ENCODE measurements around the gene PCDH9.

PCDH9 gene

GRCh38 chr13:66402546-66402945 lies 827.6 kb downstream of the PCDH9 start:
- Histone ChIP-seq H3K9ac (ENCODE audit: low read depth, low read length) (no peak overlapping the region), H3K4me3 (ENCODE audit: low read depth, low read length) (no peak overlapping the region)

GRCh38 chr13:66402066-66402465 lies 828.1 kb downstream of the PCDH9 start:
- H3K27me3 ChIP-seq (ENCODE audit: control insufficient read depth, insufficient read depth, low read length) = no peaks in the 10 kb centered on the region
- no peak overlapping the region for H3K4me3 ChIP-seq (ENCODE audit: low read depth, low read length)
- H3K9ac ChIP-seq (ENCODE audit: low read depth, low read length) = no peak overlapping the region
- H3K9me3 ChIP-seq (ENCODE audit: control insufficient read depth, insufficient read depth, low read length) = no peaks in the 10 kb centered on the region
- no peaks in the 10 kb centered on the region for H3K36me3 ChIP-seq (ENCODE audit: control insufficient read depth, insufficient read depth, low read length)
- no peaks in the 10 kb centered on the region for H3K4me1 ChIP-seq (ENCODE audit: control insufficient read depth, insufficient read depth, low read length)

More at GRCh38 chr13:66402546-66402945, 827.6 kb downstream of the PCDH9 start:
- no peaks in the 10 kb centered on the region for H3K4me1 ChIP-seq (ENCODE audit: control insufficient read depth, insufficient read depth, low read length)
- no peaks in the 10 kb centered on the region for H3K27me3 ChIP-seq (ENCODE audit: control insufficient read depth, insufficient read depth, low read length)
- no peaks in the 10 kb centered on the region for H3K9me3 ChIP-seq (ENCODE audit: control insufficient read depth, insufficient read depth, low read length)
- H3K36me3 ChIP-seq (ENCODE audit: control insufficient read depth, insufficient read depth, low read length) = no peaks in the 10 kb centered on the region

GRCh38 chr13:66400292-66400691 lies 829.8 kb downstream of the PCDH9 start:
- Histone ChIP-seq H3K4me1 (ENCODE audit: control insufficient read depth, insufficient read depth, low read length) (no peaks in the 10 kb centered on the region), H3K4me3 (ENCODE audit: low read depth, low read length) (no peak overlapping the region), H3K36me3 (ENCODE audit: control insufficient read depth, insufficient read depth, low read length) (no peaks in the 10 kb centered on the region), H3K9me3 (ENCODE audit: control insufficient read depth, insufficient read depth, low read length) (no peaks in the 10 kb centered on the region), H3K27me3 (ENCODE audit: control insufficient read depth, insufficient read depth, low read length) (no peaks in the 10 kb centered on the region), H3K9ac (ENCODE audit: low read depth, low read length) (no peak overlapping the region)

GRCh38 chr13:66399873-66400272 lies 830.3 kb downstream of the PCDH9 start:
- Histone ChIP-seq H3K9me3 (ENCODE audit: control insufficient read depth, insufficient read depth, low read length) (no peaks in the 10 kb centered on the region), H3K36me3 (ENCODE audit: control insufficient read depth, insufficient read depth, low read length) (no peaks in the 10 kb centered on the region), H3K4me3 (ENCODE audit: low read depth, low read length) (no peak overlapping the region), H3K4me1 (ENCODE audit: control insufficient read depth, insufficient read depth, low read length) (no peaks in the 10 kb centered on the region), H3K9ac (ENCODE audit: low read depth, low read length) (no peak overlapping the region), H3K27me3 (ENCODE audit: control insufficient read depth, insufficient read depth, low read length) (no peaks in the 10 kb centered on the region)

GRCh38 chr13:66397133-66397532 lies 833.0 kb downstream of the PCDH9 start:
- Histone ChIP-seq H3K9ac (ENCODE audit: low read depth, low read length) (no peak overlapping the region), H3K27me3 (ENCODE audit: control insufficient read depth, insufficient read depth, low read length) (no peaks in the 10 kb centered on the region), H3K4me3 (ENCODE audit: low read depth, low read length) (no peak overlapping the region), H3K36me3 (ENCODE audit: control insufficient read depth, insufficient read depth, low read length) (no peaks in the 10 kb centered on the region), H3K9me3 (ENCODE audit: control insufficient read depth, insufficient read depth, low read length) (no peaks in the 10 kb centered on the region), H3K4me1 (ENCODE audit: control insufficient read depth, insufficient read depth, low read length) (no peaks in the 10 kb centered on the region)

- H3K9me3 ChIP-seq (ENCODE audit: control insufficient read depth, insufficient read depth, low read length) = no peaks in the 10 kb centered on the region
- H3K4me1 ChIP-seq (ENCODE audit: control insufficient read depth, insufficient read depth, low read length) = no peaks in the 10 kb centered on the region
- no peaks in the 10 kb centered on the region for H3K27me3 ChIP-seq (ENCODE audit: control insufficient read depth, insufficient read depth, low read length)
- no peak overlapping the region for H3K4me3 ChIP-seq (ENCODE audit: low read depth, low read length)
- H3K9ac ChIP-seq (ENCODE audit: low read depth, low read length) = no peak overlapping the region
- no peaks in the 10 kb centered on the region for H3K36me3 ChIP-seq (ENCODE audit: control insufficient read depth, insufficient read depth, low read length)
Observed at GRCh38 chr13:66391322-66391721, 838.8 kb downstream of the PCDH9 start.

GRCh38 chr13:66378894-66379293 lies 851.2 kb downstream of the PCDH9 start:
- H3K4me1 ChIP-seq (ENCODE audit: control insufficient read depth, insufficient read depth, low read length) = no peaks in the 10 kb centered on the region
- H3K4me3 ChIP-seq (ENCODE audit: low read depth, low read length) = no peak overlapping the region
- H3K9ac ChIP-seq (ENCODE audit: low read depth, low read length) = no peak overlapping the region
- H3K36me3 ChIP-seq (ENCODE audit: control insufficient read depth, insufficient read depth, low read length) = no peaks in the 10 kb centered on the region
- no peaks in the 10 kb centered on the region for H3K9me3 ChIP-seq (ENCODE audit: control insufficient read depth, insufficient read depth, low read length)
- H3K27me3 ChIP-seq (ENCODE audit: control insufficient read depth, insufficient read depth, low read length) = no peaks in the 10 kb centered on the region

- Histone ChIP-seq H3K27me3 (ENCODE audit: control insufficient read depth, insufficient read depth, low read length) (no peaks in the 10 kb centered on the region), H3K4me3 (ENCODE audit: low read depth, low read length) (no peak overlapping the region)
Observed at GRCh38 chr13:66377569-66377968, 852.6 kb downstream of the PCDH9 start.

GRCh38 chr13:66375756-66376155 lies 854.4 kb downstream of the PCDH9 start:
- Histone ChIP-seq H3K27me3 (ENCODE audit: control insufficient read depth, insufficient read depth, low read length) (no peaks in the 10 kb centered on the region), H3K9ac (ENCODE audit: low read depth, low read length) (no peak overlapping the region), H3K4me1 (ENCODE audit: control insufficient read depth, insufficient read depth, low read length) (no peaks in the 10 kb centered on the region), H3K4me3 (ENCODE audit: low read depth, low read length) (no peak overlapping the region), H3K9me3 (ENCODE audit: control insufficient read depth, insufficient read depth, low read length) (no peaks in the 10 kb centered on the region), H3K36me3 (ENCODE audit: control insufficient read depth, insufficient read depth, low read length) (no peaks in the 10 kb centered on the region)

More at GRCh38 chr13:66377569-66377968, 852.6 kb downstream of the PCDH9 start:
- H3K4me1 ChIP-seq (ENCODE audit: control insufficient read depth, insufficient read depth, low read length) = no peaks in the 10 kb centered on the region
- H3K9ac ChIP-seq (ENCODE audit: low read depth, low read length) = no peak overlapping the region
- H3K9me3 ChIP-seq (ENCODE audit: control insufficient read depth, insufficient read depth, low read length) = no peaks in the 10 kb centered on the region
- no peaks in the 10 kb centered on the region for H3K36me3 ChIP-seq (ENCODE audit: control insufficient read depth, insufficient read depth, low read length)

GRCh38 chr13:66369666-66370065 lies 860.5 kb downstream of the PCDH9 start:
- peaks cover 6% of the 10 kb centered on the region for H3K4me1 ChIP-seq (ENCODE audit: control insufficient read depth, insufficient read depth, low read length)
- H3K9ac ChIP-seq (ENCODE audit: low read depth, low read length) = no peak overlapping the region
- H3K4me3 ChIP-seq (ENCODE audit: low read depth, low read length) = no peak overlapping the region
- peaks cover 7% of the 10 kb centered on the region for H3K9me3 ChIP-seq (ENCODE audit: control insufficient read depth, insufficient read depth, low read length)
- H3K27me3 ChIP-seq (ENCODE audit: control insufficient read depth, insufficient read depth, low read length) = no peaks in the 10 kb centered on the region
- H3K36me3 ChIP-seq (ENCODE audit: control insufficient read depth, insufficient read depth, low read length) = no peaks in the 10 kb centered on the region

GRCh38 chr13:66367356-66367755 lies 862.8 kb downstream of the PCDH9 start:
- H3K9me3 ChIP-seq (ENCODE audit: control insufficient read depth, insufficient read depth, low read length) = peaks cover 7% of the 10 kb centered on the region
- H3K27me3 ChIP-seq (ENCODE audit: control insufficient read depth, insufficient read depth, low read length) = no peaks in the 10 kb centered on the region
- H3K4me1 ChIP-seq (ENCODE audit: control insufficient read depth, insufficient read depth, low read length) = peaks cover 6% of the 10 kb centered on the region
- no peak overlapping the region for H3K9ac ChIP-seq (ENCODE audit: low read depth, low read length)
- H3K36me3 ChIP-seq (ENCODE audit: control insufficient read depth, insufficient read depth, low read length) = no peaks in the 10 kb centered on the region
- H3K4me3 ChIP-seq (ENCODE audit: low read depth, low read length) = no peak overlapping the region

GRCh38 chr13:66365101-66365500 lies 865.0 kb downstream of the PCDH9 start:
- Histone ChIP-seq H3K9me3 (ENCODE audit: control insufficient read depth, insufficient read depth, low read length) (peaks cover 7% of the 10 kb centered on the region), H3K27me3 (ENCODE audit: control insufficient read depth, insufficient read depth, low read length) (no peaks in the 10 kb centered on the region), H3K4me1 (ENCODE audit: control insufficient read depth, insufficient read depth, low read length) (peaks cover 5% of the 10 kb centered on the region), H3K4me3 (ENCODE audit: low read depth, low read length) (no peak overlapping the region), H3K9ac (ENCODE audit: low read depth, low read length) (no peak overlapping the region), H3K36me3 (ENCODE audit: control insufficient read depth, insufficient read depth, low read length) (no peaks in the 10 kb centered on the region)

- no peak overlapping the region for H3K4me3 ChIP-seq (ENCODE audit: low read depth, low read length)
Observed at GRCh38 chr13:66364346-66364745, 865.8 kb downstream of the PCDH9 start.

More at GRCh38 chr13:66364346-66364745, 865.8 kb downstream of the PCDH9 start:
- Histone ChIP-seq H3K9me3 (ENCODE audit: control insufficient read depth, insufficient read depth, low read length) (peaks cover 7% of the 10 kb centered on the region), H3K27me3 (ENCODE audit: control insufficient read depth, insufficient read depth, low read length) (no peaks in the 10 kb centered on the region), H3K4me1 (ENCODE audit: control insufficient read depth, insufficient read depth, low read length) (no peaks in the 10 kb centered on the region), H3K36me3 (ENCODE audit: control insufficient read depth, insufficient read depth, low read length) (no peaks in the 10 kb centered on the region), H3K9ac (ENCODE audit: low read depth, low read length) (no peak overlapping the region)
